Lower lobe of right lung (tissue), 2 donors: ENCODE results near the gene RBM33. TPM values are rescaled to one million over a fixed set of nuclear protein-coding genes. Genes with fewer than 3 reads are reported as not detected.
"Not testable (repeated sequence)": the region's sequence is repeated elsewhere in the genome, so short reads cannot be mapped to it uniquely, and the experiment has no call there.

Source experiments
- ATAC-seq, 2 donors: fragments of 200-7000 bp; cut with Tn5 transposase; one replicate each; pipeline ENCODE4 v1.9.1; 2020 to 2022; ENCODE audit warnings: mild to moderate bottlenecking in 2 of 2, moderate library complexity in 2 of 2
- DNase-seq: peaks from one replicate; pipeline ENCODE4 v3.0.0-alpha.2; 2020
- H3K27ac ChIP-seq: fragments of 200-600 bp; one replicate; pipeline ENCODE4 v1.8.0; 2022
- H3K27me3 ChIP-seq: fragments of 200-600 bp; one replicate; pipeline ENCODE4 v1.8.0; 2022; ENCODE audit warnings: low read depth
- H3K36me3 ChIP-seq: fragments of 200-600 bp; one replicate; pipeline ENCODE4 v1.8.0; 2022; ENCODE audit warnings: mild to moderate bottlenecking
- H3K4me1 ChIP-seq: fragments of 200-600 bp; one replicate; pipeline ENCODE4 v1.8.0; 2022
- H3K4me3 ChIP-seq: fragments of 200-600 bp; one replicate; pipeline ENCODE4 v1.8.0; 2022; ENCODE audit warnings: mild to moderate bottlenecking
- H3K9me3 ChIP-seq: fragments of 200-600 bp; one replicate; pipeline ENCODE4 v1.8.0; 2022
- CTCF ChIP-seq: fragments of 200-600 bp; IDR thresholded peaks from one replicate; pipeline ENCODE4 v1.8.0; 2022; ENCODE audit warnings: antibody characterized with exemption, mild to moderate bottlenecking
- intact Hi-C: fragments of 100-400 bp; cut with DNase I; formaldehyde crosslinking; loops from one replicate; pipeline ENCODE4 v1.11.0; 2022
- total RNA-seq: library from RNA; stranded (reverse); fragmentation: NEBNext Ultra II Directional; extraction: Animal tissue kit (Norgen Biotek cat#: 25700); gene quantifications from one replicate; pipeline ENCODE4 v1.2.1, GENCODE V29; 2021
- donor health status: DM: no; HTN: yes; CAD: no; lungs with severe emphysema.

Gene RBM33
- total RNA-seq, 1 donor from 2014 or later: 67.2 TPM

DNA sequence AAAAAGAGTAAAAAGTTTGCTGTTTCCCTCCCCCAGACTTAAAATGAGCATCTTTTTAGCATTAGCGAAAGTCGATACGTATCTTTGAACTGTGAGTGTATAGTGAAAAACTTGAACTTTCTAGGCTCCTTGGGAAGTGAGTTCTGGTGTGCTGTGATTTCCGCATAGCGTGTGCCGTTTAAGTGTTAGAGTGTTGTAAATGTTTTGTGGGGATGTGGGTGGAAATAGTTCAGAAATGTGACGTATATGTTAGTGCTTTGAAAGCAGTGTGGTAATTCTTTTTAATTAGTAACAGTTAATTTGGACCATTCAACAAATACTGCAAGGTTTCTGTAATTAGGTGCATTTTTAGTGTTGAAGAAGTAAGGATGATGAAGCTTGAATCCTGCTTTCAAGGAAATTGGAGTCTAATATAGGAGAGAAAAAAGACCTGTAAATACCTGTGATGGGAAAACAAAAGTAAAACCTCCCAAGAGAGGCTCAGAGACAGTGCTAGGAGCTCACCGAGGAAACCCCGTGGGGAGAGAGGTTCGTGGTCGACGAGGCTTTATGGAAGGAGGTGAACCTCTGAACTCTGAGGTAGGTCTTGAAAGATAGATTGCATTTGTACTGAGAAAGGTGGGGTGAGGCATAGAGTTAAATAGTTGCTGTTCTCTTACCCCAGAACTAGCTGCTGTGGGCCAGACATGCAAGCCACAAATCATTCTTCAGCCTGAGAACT, 40.8 kb downstream of the RBM33 start:
- Histone ChIP-seq H3K9me3 (no peaks in the 10 kb centered on the region), H3K36me3 (peaks cover 48% of the 10 kb centered on the region), H3K4me1 (no peaks in the 10 kb centered on the region), H3K4me3 (no peak overlapping the region), H3K27ac (no peak overlapping the region), H3K27me3 (no peaks in the 10 kb centered on the region)
- no peak for TF ChIP-seq CTCF
- intact Hi-C loops: no loop called here
- DNase-seq: no peak
- ATAC-seq: no peak

DNA sequence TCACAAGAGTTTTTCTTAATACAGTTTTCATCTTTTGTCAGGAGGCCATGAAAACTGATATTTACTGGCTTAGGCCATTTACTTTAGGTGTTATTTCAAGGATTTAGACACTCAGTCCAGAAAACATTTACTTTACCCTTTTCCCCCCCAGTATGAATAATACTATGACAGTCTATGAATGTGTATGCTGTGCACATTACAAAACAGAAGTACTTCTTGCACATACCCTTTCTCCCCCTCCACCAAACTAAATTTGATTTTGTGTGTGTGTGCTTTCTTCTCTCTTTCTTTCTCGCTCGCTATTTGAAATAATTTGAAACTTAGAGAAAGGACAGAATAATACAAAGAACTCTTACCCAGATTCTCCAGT, 41.3 kb downstream of the RBM33 start:
- Histone ChIP-seq H3K36me3 (peaks cover 43% of the 10 kb centered on the region), H3K4me3 (no peak overlapping the region), H3K27me3 (no peaks in the 10 kb centered on the region), H3K27ac (no peak overlapping the region), H3K9me3 (no peaks in the 10 kb centered on the region), H3K4me1 (no peaks in the 10 kb centered on the region)
- no peak for ATAC-seq
- DNase-seq: no peak
- TF ChIP-seq CTCF: no peak
- intact Hi-C loops: no loop called here

GRCh38 chr7:155686620-155687324, 42.3 kb downstream of the RBM33 start:
- H3K27me3 ChIP-seq, H3K27ac ChIP-seq, intact Hi-C loops, DNase-seq, H3K4me1 ChIP-seq, ATAC-seq, H3K4me3 ChIP-seq, H3K9me3 ChIP-seq: not testable (repeated sequence)
- H3K36me3 ChIP-seq: peaks cover 34% of the 10 kb centered on the region

GRCh38 chr7:155688237-155688636, 43.8 kb downstream of the RBM33 start:
- H3K9me3 ChIP-seq, H3K27me3 ChIP-seq, DNase-seq, H3K27ac ChIP-seq, H3K4me1 ChIP-seq, intact Hi-C loops, ATAC-seq, H3K4me3 ChIP-seq: not testable (repeated sequence)
- H3K36me3 ChIP-seq: peaks cover 19% of the 10 kb centered on the region

- intact Hi-C loops, DNase-seq, H3K27me3 ChIP-seq, H3K9me3 ChIP-seq, H3K4me1 ChIP-seq, ATAC-seq, H3K36me3 ChIP-seq, H3K27ac ChIP-seq, H3K4me3 ChIP-seq: not testable (repeated sequence)
Measured at GRCh38 chr7:155690655-155691054, 46.2 kb downstream of the RBM33 start.

DNA sequence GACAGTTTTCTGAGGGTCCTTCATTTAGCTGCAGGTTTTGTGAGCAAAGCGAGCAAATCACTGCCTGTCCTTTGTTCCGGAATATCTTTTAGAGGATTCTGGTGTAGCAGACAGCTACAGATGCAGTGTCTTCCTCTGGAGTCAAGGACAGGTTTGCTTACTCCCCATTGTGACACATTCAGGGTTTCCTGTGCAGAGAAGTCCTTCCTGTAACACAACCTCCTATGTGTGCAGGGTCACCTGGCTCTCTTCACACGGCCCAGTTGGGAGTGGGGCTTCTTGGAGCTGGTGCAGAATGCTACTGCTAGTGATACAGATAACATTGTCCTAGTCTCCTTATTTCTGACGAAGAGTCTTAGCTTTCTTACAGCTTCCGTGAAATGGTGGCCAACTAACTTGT, 47.9 kb downstream of the RBM33 start:
- no peaks in the 10 kb centered on the region for H3K27me3 ChIP-seq
- H3K4me3 ChIP-seq: no peak overlapping the region
- H3K9me3 ChIP-seq: no peaks in the 10 kb centered on the region
- intact Hi-C loops: no loop called here
- no peak for TF ChIP-seq CTCF
- no peaks in the 10 kb centered on the region for H3K4me1 ChIP-seq
- no peak for ATAC-seq
- DNase-seq: no peak
- H3K36me3 ChIP-seq: no peaks in the 10 kb centered on the region
- H3K27ac ChIP-seq: no peak overlapping the region

- Histone ChIP-seq H3K36me3 (no peaks in the 10 kb centered on the region), H3K4me3 (no peak overlapping the region), H3K4me1 (no peaks in the 10 kb centered on the region), H3K9me3 (no peaks in the 10 kb centered on the region), H3K27me3 (no peaks in the 10 kb centered on the region), H3K27ac (no peak overlapping the region)
- intact Hi-C loops: no loop called here
- no peak for TF ChIP-seq CTCF
- no peak for ATAC-seq
- no peak for DNase-seq
Measured at GRCh38 chr7:155693826-155694225, 49.4 kb downstream of the RBM33 start.
